OCI-LY3 (cell line): ENCODE measurements around the gene ERC1.
A peak's percentile ranks its signal among the peaks of the same experiment; 100 is the strongest.

Source experiments
- H2AFZ ChIP-seq: fragments of 200-600, 300-600 bp; shearing (Covaris generic); 2 replicates; pipeline ENCODE4 v1.6.0; 2014; ENCODE audit warnings: antibody characterized with exemption, low read depth, low read length
- H3K27ac ChIP-seq: fragments of 200-600, 300-600 bp; sonication (generic); 2 replicates; pipeline ENCODE4 v1.5.1; 2014; ENCODE audit warnings: mild to moderate bottlenecking, low read length, moderate library complexity, mixed read lengths
- H3K27me3 ChIP-seq: fragments of 200-600, 300-600 bp; sonication (generic); 2 replicates; pipeline ENCODE4 v1.6.1; 2014; ENCODE audit warnings: low read depth, low read length, mixed read lengths
- H3K36me3 ChIP-seq: fragments of 200-600, 300-600 bp; sonication (generic); replicated peaks from 2 replicates; pipeline ENCODE3; 2014; ENCODE audit warnings: low read depth, low read length, mixed read lengths
- H3K4me1 ChIP-seq: fragments of 300-600, 200-600 bp; sonication (generic); 2 replicates; pipeline ENCODE4 v1.6.1; 2014; ENCODE audit warnings: low read length, mixed read lengths
- H3K4me2 ChIP-seq: fragments of 200-600, 300-600 bp; sonication (generic); 2 replicates; pipeline ENCODE4 v1.6.1; 2014; ENCODE audit warnings: low read length, mixed read lengths
- H3K4me3 ChIP-seq: fragments of 300-600, 200-600 bp; sonication (generic); 2 replicates; pipeline ENCODE4 v1.5.1; 2014; ENCODE audit warnings: antibody characterized with exemption, mild to moderate bottlenecking, low read length, moderate library complexity
- H3K79me2 ChIP-seq: fragments of 300-600, 200-600 bp; shearing (Covaris generic); 2 replicates; pipeline ENCODE4 v1.6.1; 2014; ENCODE audit warnings: mild to moderate bottlenecking, low read length, mixed read lengths
- H3K9ac ChIP-seq: fragments of 300-600, 200-600 bp; shearing (Covaris generic); 2 replicates; pipeline ENCODE4 v1.6.0; 2014; ENCODE audit warnings: mild to moderate bottlenecking, low read length, moderate library complexity
- H3K9me3 ChIP-seq: fragments of 200-600, 300-600 bp; shearing (Covaris generic); 2 replicates; pipeline ENCODE4 v1.6.1; 2014; ENCODE audit warnings: low read length, mixed read lengths; ENCODE audit not compliant: insufficient read depth
- H4K20me1 ChIP-seq: fragments of 200-600, 300-600 bp; sonication (generic); 2 replicates; pipeline ENCODE4 v1.6.1; 2016; ENCODE audit warnings: low read length, mixed read lengths; ENCODE audit not compliant: insufficient read depth
- EZH2phosphoT487 ChIP-seq: fragments of 200-600 bp; shearing (Covaris generic); IDR thresholded peaks from 2 replicates; pipeline ENCODE4 v1.6.1; 2018; ENCODE audit warnings: antibody characterized with exemption, mixed run types, low read depth
- TF ChIP-seq, protein P1 (sequence below): fragments of 200-600, 300-600 bp; sonication (generic); IDR thresholded peaks from 2 replicates; pipeline ENCODE4 v1.5.1; 2014; ENCODE audit warnings: antibody characterized with exemption, low read length, low read depth

Gene ERC1

GRCh38 chr12:989051-989450 is 2.0 kb upstream of the ERC1 start:
- Histone ChIP-seq H3K9me3 (no peaks in the 10 kb centered on the region), H3K79me2 (peaks cover 25% of the 10 kb centered on the region), H2AFZ (no peak overlapping the region), H3K27ac (no peak overlapping the region), H3K36me3 (peaks cover 2% of the 10 kb centered on the region), H3K4me3 (no peak overlapping the region), H4K20me1 (no peaks in the 10 kb centered on the region), H3K4me2 (peak overlapping the region; percentile 95), H3K9ac (no peak overlapping the region), H3K27me3 (no peaks in the 10 kb centered on the region), H3K4me1 (peaks cover 18% of the 10 kb centered on the region)
- TF ChIP-seq EZH2phosphoT487, result no peak
- TF ChIP-seq, protein P1, sequence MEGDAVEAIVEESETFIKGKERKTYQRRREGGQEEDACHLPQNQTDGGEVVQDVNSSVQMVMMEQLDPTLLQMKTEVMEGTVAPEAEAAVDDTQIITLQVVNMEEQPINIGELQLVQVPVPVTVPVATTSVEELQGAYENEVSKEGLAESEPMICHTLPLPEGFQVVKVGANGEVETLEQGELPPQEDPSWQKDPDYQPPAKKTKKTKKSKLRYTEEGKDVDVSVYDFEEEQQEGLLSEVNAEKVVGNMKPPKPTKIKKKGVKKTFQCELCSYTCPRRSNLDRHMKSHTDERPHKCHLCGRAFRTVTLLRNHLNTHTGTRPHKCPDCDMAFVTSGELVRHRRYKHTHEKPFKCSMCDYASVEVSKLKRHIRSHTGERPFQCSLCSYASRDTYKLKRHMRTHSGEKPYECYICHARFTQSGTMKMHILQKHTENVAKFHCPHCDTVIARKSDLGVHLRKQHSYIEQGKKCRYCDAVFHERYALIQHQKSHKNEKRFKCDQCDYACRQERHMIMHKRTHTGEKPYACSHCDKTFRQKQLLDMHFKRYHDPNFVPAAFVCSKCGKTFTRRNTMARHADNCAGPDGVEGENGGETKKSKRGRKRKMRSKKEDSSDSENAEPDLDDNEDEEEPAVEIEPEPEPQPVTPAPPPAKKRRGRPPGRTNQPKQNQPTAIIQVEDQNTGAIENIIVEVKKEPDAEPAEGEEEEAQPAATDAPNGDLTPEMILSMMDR, result no peak

DNA sequence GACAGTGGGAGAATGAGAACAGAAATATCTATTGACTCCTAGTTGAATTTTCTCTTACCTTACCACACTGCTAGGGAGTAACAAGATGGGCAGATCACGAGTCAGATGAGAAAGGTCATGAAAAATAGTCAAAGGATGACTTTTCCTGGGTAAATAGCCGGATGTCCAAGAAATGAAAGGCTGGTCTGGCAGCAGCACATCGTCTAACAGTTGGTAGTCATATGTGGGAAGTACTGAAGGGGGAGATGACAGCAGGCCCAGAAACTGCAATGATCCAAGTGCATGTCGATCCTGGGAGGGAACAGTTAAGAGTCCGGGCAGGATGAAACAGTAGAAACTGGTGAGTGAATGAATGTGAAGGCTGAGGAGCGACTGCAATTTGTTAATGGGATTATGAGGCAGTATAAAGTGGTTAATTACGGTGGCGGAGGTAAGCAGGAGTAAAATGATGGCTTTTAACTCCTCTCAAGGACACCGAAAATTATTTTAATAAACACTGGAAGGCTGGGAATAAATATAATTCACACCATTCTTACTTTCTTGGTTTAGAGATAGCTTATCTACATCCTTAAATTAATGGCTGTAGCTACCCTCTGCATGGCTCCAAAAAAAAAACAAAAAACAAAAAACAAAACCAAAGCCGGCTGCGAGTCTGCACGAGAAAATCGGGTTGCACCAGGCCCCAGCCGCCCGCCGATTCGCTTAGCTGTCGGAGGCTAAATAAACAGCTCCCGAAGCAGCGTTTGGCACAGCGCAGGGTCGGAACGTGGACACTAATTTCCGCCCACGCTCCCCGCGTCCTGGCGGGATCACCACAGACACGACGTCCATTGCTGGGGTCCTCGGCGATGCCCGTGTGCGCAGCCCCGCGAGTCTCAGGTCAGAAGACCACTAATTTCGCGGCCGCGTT is 1.0 kb upstream of the ERC1 start:
- H3K27me3 ChIP-seq, result no peaks in the 10 kb centered on the region
- H2AFZ ChIP-seq, result peak overlapping the region; percentile 79
- TF ChIP-seq EZH2phosphoT487, result no peak
- TF ChIP-seq, protein P1, result no peak
- H3K4me3 ChIP-seq, result peak overlapping the region; percentile 84
- peaks cover 29% of the 10 kb centered on the region for H3K79me2 ChIP-seq
- H3K36me3 ChIP-seq, result peaks cover 2% of the 10 kb centered on the region
- peak overlapping the region; percentile 94 for H3K9ac ChIP-seq
- H3K4me2 ChIP-seq, result peak overlapping the region; percentile 95
- H3K9me3 ChIP-seq, result no peaks in the 10 kb centered on the region
- peak overlapping the region; percentile 70 for H3K27ac ChIP-seq
- no peaks in the 10 kb centered on the region for H4K20me1 ChIP-seq
- peaks cover 18% of the 10 kb centered on the region for H3K4me1 ChIP-seq

- Histone ChIP-seq H3K4me2 (peak overlapping the region; percentile 98), H3K9ac (peak overlapping the region; percentile 94), H3K4me3 (peak overlapping the region; percentile 84), H2AFZ (peak overlapping the region; percentile 42), H3K27me3 (no peaks in the 10 kb centered on the region), H3K4me1 (peaks cover 18% of the 10 kb centered on the region), H4K20me1 (no peaks in the 10 kb centered on the region), H3K9me3 (no peaks in the 10 kb centered on the region), H3K36me3 (no peaks in the 10 kb centered on the region), H3K79me2 (peaks cover 29% of the 10 kb centered on the region), H3K27ac (peak overlapping the region; percentile 70)
- TF ChIP-seq, protein P1, result no peak
- TF ChIP-seq EZH2phosphoT487, result no peak
Measured at GRCh38 chr12:991350-992333, 619 bp downstream of the ERC1 start.

GRCh38 chr12:992647-993046 is 1.6 kb downstream of the ERC1 start:
- H3K4me3 ChIP-seq, result peak overlapping the region; percentile 84
- peaks cover 38% of the 10 kb centered on the region for H3K79me2 ChIP-seq
- no peaks in the 10 kb centered on the region for H3K9me3 ChIP-seq
- TF ChIP-seq, protein P1, result no peak
- TF ChIP-seq EZH2phosphoT487, result no peak
- H3K9ac ChIP-seq, result 0 out of 2 replicates have a peak overlapping the region, but pooled peaks have one; percentile 94
- peak overlapping the region; percentile 98 for H3K4me2 ChIP-seq
- no peak overlapping the region for H2AFZ ChIP-seq
- no peaks in the 10 kb centered on the region for H3K27me3 ChIP-seq
- H3K36me3 ChIP-seq, result no peaks in the 10 kb centered on the region
- no peak overlapping the region for H3K27ac ChIP-seq
- H4K20me1 ChIP-seq, result peaks cover 4% of the 10 kb centered on the region; the same call in 1 of the 2 replicates
- H3K4me1 ChIP-seq, result peaks cover 21% of the 10 kb centered on the region
